PFSK-1 (cell line): ENCODE data around the gene SKI.

Experiments used
- POLR2AphosphoS5 ChIP-seq: IDR thresholded peaks from 2 replicates; pipeline ENCODE4 v1.6.1; 2012; ENCODE audit warnings: low read depth, mild to moderate bottlenecking, control low read depth, low read length, moderate library complexity
- SIN3A ChIP-seq: IDR thresholded peaks from 2 replicates; pipeline ENCODE4 v1.6.1; 2012; ENCODE audit warnings: mild to moderate bottlenecking, low read length, moderate library complexity, borderline replicate concordance; ENCODE audit not compliant: insufficient read depth

- no peak for TF ChIP-seq POLR2AphosphoS5
- no peak for TF ChIP-seq SIN3A
These were observed 17.9 kb upstream of the SKI start for GRCh38 chr1:2210084-2210653.
